Effector memory CD4-positive, alpha-beta T cell (primary cell): ENCODE measurements around the gene ACP2.

Experiments
- DNase-seq, 3 donors: peaks; one replicate each; pipeline ENCODE4 v3.0.0-alpha.2; 2020
- H3K27ac ChIP-seq: 2 replicates; pipeline ENCODE4 v1.7.0; 2013; ENCODE audit warnings: mild to moderate bottlenecking, low read length, moderate library complexity; ENCODE audit not compliant: insufficient read depth, poor library complexity, severe bottlenecking
- H3K27me3 ChIP-seq: replicated peaks from 2 replicates; pipeline ENCODE4 v1.7.0; 2013; ENCODE audit warnings: mild to moderate bottlenecking, low read length; ENCODE audit not compliant: insufficient read depth, control insufficient read depth, poor library complexity, severe bottlenecking
- H3K36me3 ChIP-seq: 2 replicates; pipeline ENCODE4 v1.7.0; 2013; ENCODE audit warnings: mild to moderate bottlenecking, low read length, moderate library complexity; ENCODE audit not compliant: control insufficient read depth, insufficient read depth
- H3K4me1 ChIP-seq: 2 replicates; pipeline ENCODE4 v1.7.0; 2013; ENCODE audit warnings: low read length, mild to moderate bottlenecking; ENCODE audit not compliant: control insufficient read depth, insufficient read depth, poor library complexity, severe bottlenecking
- H3K4me3 ChIP-seq: 2 replicates; pipeline ENCODE4 v1.7.0; 2013; ENCODE audit warnings: low read length, low read depth, mild to moderate bottlenecking; ENCODE audit not compliant: insufficient read depth, poor library complexity, severe bottlenecking
- H3K9me3 ChIP-seq: 2 replicates; pipeline ENCODE4 v1.7.0; 2013; ENCODE audit warnings: mild to moderate bottlenecking, low read length, moderate library complexity; ENCODE audit not compliant: control insufficient read depth

The ACP2 gene

GRCh38 chr11:47233051-47233450, 15.6 kb downstream of the ACP2 start:
- no peak overlapping the region for H3K27ac ChIP-seq
- H3K27me3 ChIP-seq: no peaks in the 10 kb centered on the region
- no peak for DNase-seq
- H3K4me3 ChIP-seq: no peak overlapping the region
- no peaks in the 10 kb centered on the region for H3K9me3 ChIP-seq
- H3K36me3 ChIP-seq: peaks cover 19% of the 10 kb centered on the region
- peaks cover 15% of the 10 kb centered on the region for H3K4me1 ChIP-seq

DNA sequence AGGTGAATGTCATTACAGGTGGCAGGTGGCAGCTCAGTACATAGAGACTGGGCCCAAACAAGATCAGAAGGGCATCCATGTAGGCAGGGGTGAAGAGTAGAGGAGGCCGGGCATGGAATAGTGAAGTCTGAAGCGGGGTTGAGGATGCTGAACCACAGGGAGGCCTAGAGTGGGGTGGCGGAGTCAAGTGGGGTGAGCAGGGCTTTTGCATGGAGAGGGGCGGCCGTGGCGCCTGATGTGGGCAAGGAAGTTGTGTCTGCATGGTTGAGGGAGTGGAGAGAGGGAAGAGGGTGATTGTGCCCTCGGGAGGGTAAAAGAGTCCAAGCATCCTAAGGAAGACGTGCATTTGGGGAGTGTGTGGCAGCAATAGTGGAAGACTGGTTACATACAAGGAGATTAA, 19.5 kb downstream of the ACP2 start:
- Histone ChIP-seq H3K4me3 (no peak overlapping the region), H3K27me3 (no peaks in the 10 kb centered on the region), H3K4me1 (peaks cover 3% of the 10 kb centered on the region), H3K27ac (no peak overlapping the region), H3K36me3 (peaks cover 12% of the 10 kb centered on the region), H3K9me3 (no peaks in the 10 kb centered on the region)
- DNase-seq: no peak

DNA sequence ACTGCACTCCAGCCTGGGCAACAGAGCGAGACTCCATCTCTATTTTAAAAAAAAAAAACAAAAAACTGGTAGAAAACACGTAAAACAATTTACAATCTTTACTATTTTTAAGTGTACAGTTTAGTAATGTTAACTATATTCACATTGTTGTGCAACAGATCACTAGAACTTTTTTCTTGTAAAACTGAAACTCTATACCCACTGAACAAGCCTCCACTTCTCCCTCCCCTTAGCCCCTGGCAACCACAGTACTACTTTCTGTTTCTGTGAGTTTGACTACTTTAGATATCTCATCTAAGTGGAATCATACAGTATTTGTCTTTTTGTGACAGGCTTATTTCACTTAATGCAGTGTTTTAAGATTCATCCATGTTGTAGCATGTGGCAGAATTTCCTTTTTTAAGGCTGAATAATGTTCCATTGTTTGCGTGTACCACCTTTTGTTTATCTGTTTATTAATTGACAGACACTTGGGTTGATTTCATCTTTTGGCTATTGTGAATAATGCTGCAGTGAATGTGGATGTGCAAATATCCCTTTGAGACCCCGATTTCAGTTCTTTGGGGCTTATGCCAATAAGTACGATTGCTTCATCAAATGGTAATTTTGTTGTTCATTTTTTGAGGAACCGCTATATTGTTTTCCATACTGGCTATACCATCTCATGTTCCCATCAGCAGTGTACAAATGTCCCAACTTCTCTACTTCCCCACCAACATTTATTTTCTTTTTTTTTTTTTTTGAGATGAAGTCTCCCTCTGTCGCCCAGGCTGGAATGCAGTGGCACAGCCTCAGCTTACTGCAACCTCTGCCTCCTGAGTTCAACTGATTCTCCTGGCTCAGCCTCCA, 22.8 kb downstream of the ACP2 start:
- Histone ChIP-seq H3K9me3 (no peaks in the 10 kb centered on the region), H3K4me3 (no peak overlapping the region), H3K4me1 (no peaks in the 10 kb centered on the region), H3K27ac (no peak overlapping the region), H3K27me3 (no peaks in the 10 kb centered on the region), H3K36me3 (peaks cover 14% of the 10 kb centered on the region)
- DNase-seq: no peak

GRCh38 chr11:47222696-47223095, 25.9 kb downstream of the ACP2 start:
- no peaks in the 10 kb centered on the region for H3K4me1 ChIP-seq
- H3K27ac ChIP-seq: no peak overlapping the region

DNA sequence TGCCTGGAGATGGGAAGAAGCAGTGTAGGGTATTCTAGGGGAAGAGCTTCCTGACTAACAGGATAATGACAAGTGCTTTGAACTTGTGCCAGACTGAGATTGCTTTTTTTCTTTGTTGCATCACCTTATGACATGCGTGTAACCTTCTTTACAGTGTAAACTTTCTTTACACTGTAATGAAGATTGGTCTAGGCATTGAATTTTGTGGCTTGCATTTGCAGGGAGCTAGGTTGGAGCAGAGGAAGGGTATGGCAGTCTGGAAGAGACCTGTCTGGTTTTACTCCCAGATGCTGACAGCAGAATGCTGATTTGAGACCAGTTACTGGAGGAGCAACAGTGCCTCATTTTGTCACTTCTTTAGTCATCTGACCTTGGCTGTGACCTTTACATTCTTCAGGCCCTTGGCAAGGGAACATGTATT, 28.2 kb downstream of the ACP2 start:
- H3K27ac ChIP-seq: no peak overlapping the region
- DNase-seq: no peak
- H3K27me3 ChIP-seq: no peaks in the 10 kb centered on the region
- peaks cover 15% of the 10 kb centered on the region for H3K4me1 ChIP-seq
- H3K9me3 ChIP-seq: no peaks in the 10 kb centered on the region
- H3K4me3 ChIP-seq: no peak overlapping the region
- H3K36me3 ChIP-seq: peaks cover 18% of the 10 kb centered on the region

More at GRCh38 chr11:47222696-47223095, 25.9 kb downstream of the ACP2 start:
- Histone ChIP-seq H3K27me3 (no peaks in the 10 kb centered on the region), H3K4me3 (no peak overlapping the region), H3K36me3 (peaks cover 18% of the 10 kb centered on the region), H3K9me3 (no peaks in the 10 kb centered on the region)
- DNase-seq: no peak

DNA sequence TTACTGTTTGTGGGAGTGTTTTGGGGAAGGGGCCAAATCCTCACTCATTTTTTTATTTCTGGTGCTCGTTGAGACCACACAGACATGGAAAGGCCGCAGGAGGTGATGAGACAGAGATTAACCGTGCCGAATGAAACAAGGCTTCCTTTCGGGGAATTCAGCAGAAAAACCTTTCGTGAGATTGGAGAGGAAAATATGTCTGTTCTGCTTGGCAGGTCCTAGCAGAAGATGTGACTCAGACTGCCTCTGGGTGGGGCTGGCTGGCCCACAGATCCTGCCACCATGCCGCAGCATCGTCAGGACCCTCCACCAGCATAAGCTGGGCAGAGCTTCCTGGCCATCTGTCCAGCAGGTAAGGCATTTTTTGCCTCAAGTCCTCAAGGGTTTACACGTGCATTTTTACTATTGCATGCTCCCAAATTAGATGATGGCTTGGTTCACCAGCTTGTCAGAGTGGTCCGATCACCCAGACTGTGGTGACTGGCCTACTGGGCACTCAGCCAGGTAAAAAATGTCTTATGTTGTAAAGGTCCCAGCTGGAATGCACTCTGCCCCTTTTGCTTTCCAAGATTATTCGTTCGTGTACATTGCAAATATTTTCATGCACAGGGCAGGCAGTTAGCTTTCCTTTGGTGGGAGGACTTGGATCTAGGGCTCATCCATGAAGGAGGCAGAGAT, 32.4 kb downstream of the ACP2 start:
- no peaks in the 10 kb centered on the region for H3K9me3 ChIP-seq
- peak overlapping the region; percentile 61 for H3K4me3 ChIP-seq
- H3K27ac ChIP-seq: peak overlapping the region; percentile 83
- peaks cover 11% of the 10 kb centered on the region for H3K36me3 ChIP-seq
- H3K4me1 ChIP-seq: peaks cover 17% of the 10 kb centered on the region
- peak in 1 of 3 donors; percentile 25 for DNase-seq
- H3K27me3 ChIP-seq: no peaks in the 10 kb centered on the region

GRCh38 chr11:47215366-47215910, 33.2 kb downstream of the ACP2 start:
- no peak for DNase-seq
- Histone ChIP-seq H3K9me3 (no peaks in the 10 kb centered on the region), H3K27me3 (no peaks in the 10 kb centered on the region), H3K27ac (peak overlapping the region; percentile 83), H3K4me3 (peak overlapping the region; percentile 61), H3K36me3 (peaks cover 10% of the 10 kb centered on the region), H3K4me1 (peaks cover 17% of the 10 kb centered on the region)

DNA sequence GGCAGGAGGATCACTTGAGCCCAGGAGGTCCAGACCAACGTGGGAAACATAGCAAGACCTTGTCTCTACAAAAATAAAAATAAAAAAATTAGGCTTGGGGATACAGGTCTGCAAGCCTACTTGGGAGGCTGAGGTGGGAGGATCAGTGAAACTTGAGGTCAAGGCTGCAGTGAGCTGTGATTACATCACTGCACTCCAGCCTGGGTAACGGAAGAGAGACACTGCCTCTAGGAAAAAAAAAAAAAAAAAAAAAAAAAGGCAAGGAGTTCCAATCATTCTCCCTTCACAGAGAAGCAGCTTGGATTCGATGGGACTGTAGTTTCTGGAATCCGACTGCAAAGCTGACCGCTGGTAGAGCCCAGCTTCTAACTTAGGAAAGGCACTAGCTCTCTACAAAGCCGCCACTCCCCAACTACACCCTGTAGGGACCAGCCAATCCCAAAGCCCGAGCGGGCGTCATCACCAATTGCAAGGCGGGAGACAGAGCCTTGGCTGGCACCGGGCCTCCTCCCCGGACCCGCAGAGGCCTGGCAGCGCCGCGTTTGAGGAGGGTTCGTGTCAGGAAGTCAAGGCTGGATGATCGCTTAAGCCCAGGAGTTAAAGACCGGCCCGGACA, 34.6 kb downstream of the ACP2 start:
- Histone ChIP-seq H3K36me3 (no peaks in the 10 kb centered on the region), H3K27ac (peak overlapping the region; percentile 83), H3K9me3 (no peaks in the 10 kb centered on the region), H3K27me3 (no peaks in the 10 kb centered on the region), H3K4me1 (peaks cover 17% of the 10 kb centered on the region), H3K4me3 (peak overlapping the region; percentile 61)
- DNase-seq: peak; percentile 71 to 80 (median 73)

DNA sequence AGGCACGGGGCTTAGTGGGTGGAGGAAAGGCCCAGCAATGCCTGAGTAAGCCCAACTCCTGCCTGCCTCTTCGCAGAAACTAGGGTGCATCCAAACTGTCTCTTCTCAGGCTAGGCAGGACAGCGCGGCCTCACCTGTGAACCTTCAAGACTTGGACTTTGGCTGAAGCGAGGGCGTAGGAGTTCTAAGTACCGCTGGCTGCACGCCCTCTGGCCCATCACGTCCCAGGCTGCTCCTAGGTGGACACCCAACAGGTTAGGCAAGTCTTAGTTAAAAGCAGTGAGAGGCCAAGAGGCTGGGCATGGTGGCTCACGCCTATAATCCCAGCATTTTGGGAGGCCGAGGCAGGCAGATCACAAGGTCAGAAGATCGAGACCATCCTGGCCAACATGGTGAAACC, 35.7 kb downstream of the ACP2 start:
- DNase-seq: no peak

More for the DNA sequence above, 35.7 kb downstream of the ACP2 start:
- no peaks in the 10 kb centered on the region for H3K9me3 ChIP-seq
- no peaks in the 10 kb centered on the region for H3K36me3 ChIP-seq
- H3K27me3 ChIP-seq: no peaks in the 10 kb centered on the region
- no peak overlapping the region for H3K27ac ChIP-seq
- no peak overlapping the region for H3K4me3 ChIP-seq
- H3K4me1 ChIP-seq: peaks cover 17% of the 10 kb centered on the region
